B cell (primary cell): Measurements from ENCODE around the gene TMC3. TPM values are rescaled to one million over a fixed set of nuclear protein-coding genes. Genes with fewer than 3 reads are reported as not detected.

Experiments
- ATAC-seq: fragments of 200-7000 bp; cut with Tn5 transposase; one replicate; pipeline ENCODE4 v1.10.0; 2021; ENCODE audit warnings: low read depth, mild to moderate bottlenecking, moderate number of reproducible peaks, moderate library complexity
- CTCF ChIA-PET: fragments of 350-600 bp; sonication (Branson Sonifier 250); formaldehyde crosslinking; loops from one replicate; lab custom pipeline; 2021; ENCODE audit warnings: antibody characterized with exemption, inconsistent platforms; lab: Charles Lee
- POLR2A ChIA-PET: fragments of 350-600 bp; sonication (Branson Sonifier 250); formaldehyde crosslinking; loops from one replicate; lab custom pipeline; 2021; ENCODE audit warnings: antibody characterized with exemption; lab: Charles Lee
- DNase-seq: peaks from one replicate; pipeline ENCODE4 v3.0.0; 2013
- H2AFZ ChIP-seq: 2 replicates; pipeline ENCODE4 v1.6.1; 2012; ENCODE audit warnings: mild to moderate bottlenecking, low read depth, low read length; ENCODE audit not compliant: insufficient read depth, poor library complexity, severe bottlenecking
- H3K27ac ChIP-seq, 2 donors: 1 replicate in 1 of 2; 2 replicates in 1 of 2; pipeline ENCODE4 v1.5.1; 2012 to 2013; ENCODE audit warnings: low read length in 2 of 2, mild to moderate bottlenecking in 2 of 2, moderate library complexity in 1 of 2
- H3K27me3 ChIP-seq, 4 experiments: fragments of 200-600 bp in 1 of 4; sonication (generic) in 1 of 4; replicated peaks in 1 of 4; 1 replicate in 2 of 4; 2 replicates in 2 of 4; pipeline versions ENCODE4 v1.6.1 to v1.7.0; 2013 to 2016; ENCODE audit warnings: low read length in 3 of 4, mild to moderate bottlenecking in 2 of 4, mixed read lengths in 1 of 4, moderate library complexity in 1 of 4; ENCODE audit not compliant: insufficient read depth in 4 of 4, control insufficient read depth in 3 of 4; ENCODE audit errors: control extremely low read depth in 1 of 4
- H3K36me3 ChIP-seq, 2 experiments: replicated peaks in 1 of 2; 1 replicate in 1 of 2; 2 replicates in 1 of 2; pipeline versions ENCODE4 v1.6.1 to v1.7.1; 2013; ENCODE audit warnings: low read length in 1 of 2; ENCODE audit not compliant: insufficient read depth in 2 of 2, control insufficient read depth in 1 of 2; ENCODE audit errors: control extremely low read depth in 1 of 2, extremely low read depth in 1 of 2
- H3K4me1 ChIP-seq, 2 donors: fragments of 200-600 bp in 1 of 2; sonication (generic) in 1 of 2; 1 replicate in 1 of 2; 2 replicates in 1 of 2; pipeline versions ENCODE4 v1.5.1 to v1.6.1; 2013 to 2017; ENCODE audit warnings: low read length in 2 of 2; ENCODE audit not compliant: control insufficient read depth in 2 of 2, insufficient read depth in 2 of 2
- H3K4me2 ChIP-seq: replicated peaks from 2 replicates; pipeline ENCODE3; 2012; ENCODE audit warnings: mild to moderate bottlenecking, low read depth, low read length; ENCODE audit not compliant: poor library complexity, severe bottlenecking
- H3K4me3 ChIP-seq, 5 experiments: fragments of 200-600 bp in 1 of 5; sonication (generic) in 1 of 5; 1 replicate in 3 of 5; 2 replicates in 2 of 5; pipeline versions ENCODE4 v1.5.1 to v1.7.0; 2011 to 2016; ENCODE audit warnings: low read length in 4 of 5, mild to moderate bottlenecking in 4 of 5, low read depth in 2 of 5, control low read depth in 1 of 5, moderate library complexity in 1 of 5; ENCODE audit not compliant: insufficient read depth in 1 of 5; ENCODE audit errors: control extremely low read depth in 1 of 5, extremely low read depth in 1 of 5
- H3K79me2 ChIP-seq: fragments of 200-600 bp; sonication (generic); one replicate; pipeline ENCODE4 v1.6.0; 2016; ENCODE audit warnings: low read length; ENCODE audit not compliant: control insufficient read depth, insufficient read depth
- H3K9ac ChIP-seq: fragments of 200-600 bp; sonication (generic); 2 replicates; pipeline ENCODE4 v1.6.1; 2017; ENCODE audit warnings: mild to moderate bottlenecking, low read length, moderate library complexity
- H3K9me3 ChIP-seq, 3 donors: one replicate each; pipeline versions ENCODE4 v1.6.1 to v1.7.1; 2013; ENCODE audit warnings: low read length in 2 of 3; ENCODE audit not compliant: control insufficient read depth in 2 of 3, insufficient read depth in 1 of 3; ENCODE audit errors: control extremely low read depth in 1 of 3
- H4K20me1 ChIP-seq: 2 replicates; pipeline ENCODE4 v1.6.0; 2012; ENCODE audit warnings: mild to moderate bottlenecking, low read length; ENCODE audit not compliant: insufficient read depth, control insufficient read depth, poor library complexity, severe bottlenecking
- H3K27ac Mint-ChIP-seq: one replicate; pipeline ENCODE4 v1.8.0; 2021; ENCODE audit warnings: mixed read lengths
- H3K27me3 Mint-ChIP-seq: one replicate; pipeline ENCODE4 v1.8.0; 2021; ENCODE audit warnings: mixed read lengths
- H3K4me1 Mint-ChIP-seq: one replicate; pipeline ENCODE4 v1.8.0; 2021; ENCODE audit warnings: mixed read lengths
- H3K4me3 Mint-ChIP-seq: one replicate; pipeline ENCODE4 v1.8.0; 2021; ENCODE audit warnings: mixed read lengths
- H3K9me3 Mint-ChIP-seq: one replicate; pipeline ENCODE4 v1.8.0; 2022; ENCODE audit warnings: mixed read lengths; ENCODE audit not compliant: insufficient read depth
- CTCF ChIP-seq: fragments of 200-600 bp; IDR thresholded peaks from one replicate; pipeline ENCODE4 v1.8.0; 2022; ENCODE audit warnings: antibody characterized with exemption, mild to moderate bottlenecking
- EZH2 ChIP-seq: IDR thresholded peaks from 2 replicates; pipeline ENCODE4 v1.6.1; 2012; ENCODE audit warnings: borderline replicate concordance, low read depth, mild to moderate bottlenecking, moderate library complexity, low read length; ENCODE audit not compliant: insufficient read depth, poor library complexity, severe bottlenecking
- WGBS: methylation state at CpG from one replicate; pipeline ENCODE4 v1.1.5; 2013; ENCODE audit warnings: missing lambda C conversion rate; ENCODE audit not compliant: insufficient coverage; 5-methylcytosine and 5-hydroxymethylcytosine counted together
- intact Hi-C: fragments of 100-400 bp; cut with micrococcal nuclease; formaldehyde crosslinking; loops from one replicate; pipeline ENCODE4 v1.10.0; 2022
- polyA plus RNA-seq: library from polyadenylated mRNA; depleted of rRNA; stranded (reverse); fragments of >200 nt; gene quantifications from 2 replicates; pipeline ENCODE4 v1.2.3, GENCODE V29; 2012
- total RNA-seq, 2 donors: library from RNA; stranded (reverse); fragments of 120-200 nt in 1 of 2; gene quantifications; 1 replicate in 1 of 2; 2 replicates in 1 of 2; pipeline versions ENCODE4 v1.2.3 to v1.2.4, GENCODE V29; 2013 to 2022

TMC3 gene
- total and polyA plus RNA-seq, 2 donors (not counting 1 experiment from before 2014, with no cell fraction given): not detected

GRCh38 chr15:81387621-81388435, 13.8 kb upstream of the TMC3 start:
- no peaks in the 10 kb centered on the region for H3K79me2 ChIP-seq

More at GRCh38 chr15:81387621-81388435, 13.8 kb upstream of the TMC3 start:
- no peak overlapping the region for H3K4me2 ChIP-seq
- TF ChIP-seq CTCF (no peak), EZH2 (no peak)
- H3K4me1 Mint-ChIP-seq: no peaks in the 10 kb centered on the region
- H3K9me3 ChIP-seq: peaks cover 0 to 5% (median 0%) of the 10 kb centered on the region in 3 donors
- WGBS: 94% methylated on average over 8 of the region's 12 CpGs
- peaks cover 2% of the 10 kb centered on the region for H3K9me3 Mint-ChIP-seq
- H3K27me3 Mint-ChIP-seq: no peaks in the 10 kb centered on the region
- H3K4me3 ChIP-seq: no peak overlapping the region
- no peak for DNase-seq
- H3K27ac ChIP-seq: no peak overlapping the region
- no peak for ATAC-seq
- H3K36me3 ChIP-seq: no peaks in the 10 kb centered on the region
- no peaks in the 10 kb centered on the region for H3K27me3 ChIP-seq
- H4K20me1 ChIP-seq: no peaks in the 10 kb centered on the region
- POLR2A ChIA-PET: no interaction called here
- no peak overlapping the region for H3K9ac ChIP-seq
- no peak overlapping the region for H2AFZ ChIP-seq
- intact Hi-C loops: no loop called here
- CTCF ChIA-PET: interaction anchor here (1.0 to 3.2 kb wide), 4 partner anchors 22 to 121 kb away, joined by 3 to 13 read pairs (median 4); no protein-coding TSS in a partner anchor
- H3K4me1 ChIP-seq: no peaks in the 10 kb centered on the region
- H3K27ac Mint-ChIP-seq: no peak overlapping the region
- H3K4me3 Mint-ChIP-seq: no peak overlapping the region
